Gastrocnemius medialis (tissue), 4 donors: Measurements from ENCODE around the gene SULT1B1.

Experiments
- POLR2A ChIP-seq, 2 donors: fragments of 450-650 bp; IDR thresholded peaks; one replicate each; pipeline ENCODE4 v1.6.1; 2017; ENCODE audit warnings: antibody characterized with exemption in 2 of 2, mild to moderate bottlenecking in 2 of 2, moderate library complexity in 2 of 2
- TF ChIP-seq, protein P1 (sequence below), 5 experiments: fragments of 450-650 bp in 3 of 5; fragments of 200-600 bp in 2 of 5; sonication (generic) in 2 of 5; IDR thresholded peaks in 4 of 5; conservative IDR thresholded peaks in 1 of 5; 1 replicate in 4 of 5; 2 replicates in 1 of 5; pipeline ENCODE4 v1.5.1; 2016 to 2019; ENCODE audit warnings: antibody characterized with exemption in 5 of 5, mild to moderate bottlenecking in 3 of 5, moderate library complexity in 3 of 5

DNA sequence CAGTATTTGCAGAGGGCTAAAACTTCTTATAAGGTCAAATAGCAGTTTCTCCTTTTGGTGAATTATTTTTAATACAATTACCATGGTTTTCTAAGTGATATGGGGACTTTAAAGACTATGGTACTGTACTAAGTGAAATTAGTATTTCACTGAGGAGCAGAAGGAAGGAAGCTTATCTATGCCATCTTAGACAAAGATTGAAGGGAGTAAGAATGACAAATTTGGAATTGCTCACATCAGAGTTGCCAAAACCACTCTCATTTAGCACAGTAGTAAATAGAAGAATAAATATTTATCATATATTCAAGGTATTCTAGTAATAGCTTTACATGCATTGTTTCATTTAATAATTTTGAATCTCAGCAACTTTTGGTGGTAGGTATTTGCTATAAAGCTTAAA, 30.4 kb downstream of the SULT1B1 start:
- TF ChIP-seq, protein P1, sequence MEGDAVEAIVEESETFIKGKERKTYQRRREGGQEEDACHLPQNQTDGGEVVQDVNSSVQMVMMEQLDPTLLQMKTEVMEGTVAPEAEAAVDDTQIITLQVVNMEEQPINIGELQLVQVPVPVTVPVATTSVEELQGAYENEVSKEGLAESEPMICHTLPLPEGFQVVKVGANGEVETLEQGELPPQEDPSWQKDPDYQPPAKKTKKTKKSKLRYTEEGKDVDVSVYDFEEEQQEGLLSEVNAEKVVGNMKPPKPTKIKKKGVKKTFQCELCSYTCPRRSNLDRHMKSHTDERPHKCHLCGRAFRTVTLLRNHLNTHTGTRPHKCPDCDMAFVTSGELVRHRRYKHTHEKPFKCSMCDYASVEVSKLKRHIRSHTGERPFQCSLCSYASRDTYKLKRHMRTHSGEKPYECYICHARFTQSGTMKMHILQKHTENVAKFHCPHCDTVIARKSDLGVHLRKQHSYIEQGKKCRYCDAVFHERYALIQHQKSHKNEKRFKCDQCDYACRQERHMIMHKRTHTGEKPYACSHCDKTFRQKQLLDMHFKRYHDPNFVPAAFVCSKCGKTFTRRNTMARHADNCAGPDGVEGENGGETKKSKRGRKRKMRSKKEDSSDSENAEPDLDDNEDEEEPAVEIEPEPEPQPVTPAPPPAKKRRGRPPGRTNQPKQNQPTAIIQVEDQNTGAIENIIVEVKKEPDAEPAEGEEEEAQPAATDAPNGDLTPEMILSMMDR (IDR thresholded peaks at IDR 0.05 in 4 of 5, conservative IDR thresholded peaks at IDR 0.05 in 1 of 5), result no peak
- no peak for TF ChIP-seq POLR2A (IDR thresholded peaks at IDR 0.05)
